GM18951 (cell line): ENCODE results near the gene SLC22A9.
"Not testable (repeated sequence)": the region's sequence is repeated elsewhere in the genome, so short reads cannot be mapped to it uniquely, and the experiment has no call there.

Experiments
- POLR2A ChIP-seq: IDR thresholded peaks from 4 replicates; pipeline ENCODE4 v1.6.1; 2011; ENCODE audit warnings: mild to moderate bottlenecking; ENCODE audit not compliant: insufficient read length, insufficient read depth; ENCODE audit errors: extremely low read depth
- in situ Hi-C: fragments of 300-500 bp; cut with MboI; formaldehyde crosslinking; loops from one replicate; pipeline ENCODE4 v1.12.0; 2022; ENCODE audit warnings: low sequenced_read_pairs, mixed read lengths, inconsistent platforms; ENCODE audit not compliant: unreplicated experiment

The SLC22A9 gene

DNA sequence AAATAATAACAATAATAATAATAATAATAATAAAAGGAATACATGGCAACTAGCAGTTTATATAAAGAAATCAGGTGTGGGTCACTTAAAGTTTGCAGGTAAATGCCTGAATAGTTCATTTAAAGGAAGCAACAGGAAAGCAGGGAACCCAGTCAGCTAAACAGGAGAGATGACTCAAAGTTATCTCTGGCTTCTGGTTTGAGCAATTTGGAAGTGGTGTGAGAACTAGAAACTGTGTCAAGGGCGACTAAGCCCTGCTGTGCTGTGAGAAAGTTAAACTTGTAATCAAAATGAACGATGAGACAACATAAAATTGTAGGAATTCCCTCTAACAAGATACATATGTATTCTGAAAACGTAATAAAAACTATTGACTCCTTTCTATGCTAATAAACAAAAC lies 35.5 kb downstream of the SLC22A9 start:
- in situ Hi-C loops, result no loop called here
- TF ChIP-seq POLR2A, result no peak

- in situ Hi-C loops, result no loop called here
- TF ChIP-seq POLR2A, result no peak
Measured at GRCh38 chr11:63406458-63406857, 36.9 kb downstream of the SLC22A9 start.

DNA sequence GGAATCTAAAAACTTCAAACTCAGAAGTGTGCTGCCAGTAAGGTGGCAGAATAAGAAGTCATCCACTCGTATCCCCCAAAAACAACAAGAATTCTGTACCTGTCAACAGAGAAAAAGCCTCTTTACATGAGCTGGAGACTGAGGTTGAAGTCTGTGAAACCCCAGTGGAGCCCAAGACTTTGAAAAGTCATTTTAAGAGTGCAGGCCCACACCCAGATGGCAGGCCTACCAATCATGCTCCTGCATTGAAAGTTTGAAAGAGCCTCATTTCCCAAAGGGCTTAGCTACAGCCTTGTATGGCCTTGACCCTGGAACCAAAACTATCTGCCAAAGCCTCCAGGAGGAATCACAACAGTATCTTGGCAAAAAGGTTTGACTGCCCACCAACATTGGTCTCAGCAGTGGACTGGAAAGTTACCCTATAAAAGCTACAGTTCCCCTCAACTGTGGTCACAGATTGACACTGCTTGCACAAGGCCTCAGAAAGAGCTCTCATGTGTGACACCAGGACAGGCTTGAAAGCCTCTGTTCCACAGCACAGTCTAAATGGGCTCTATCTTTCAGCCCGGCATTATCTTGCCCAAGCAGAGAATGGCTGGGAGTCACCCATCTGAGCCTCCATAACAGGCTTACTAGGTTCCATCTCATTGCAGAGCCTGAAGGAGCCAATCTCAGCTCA lies 47.7 kb downstream of the SLC22A9 start:
- TF ChIP-seq POLR2A, result no peak
- in situ Hi-C loops, result no loop called here

- no peak for TF ChIP-seq POLR2A
- in situ Hi-C loops, result no loop called here
Measured at GRCh38 chr11:63427971-63428508, 58.5 kb downstream of the SLC22A9 start.

DNA sequence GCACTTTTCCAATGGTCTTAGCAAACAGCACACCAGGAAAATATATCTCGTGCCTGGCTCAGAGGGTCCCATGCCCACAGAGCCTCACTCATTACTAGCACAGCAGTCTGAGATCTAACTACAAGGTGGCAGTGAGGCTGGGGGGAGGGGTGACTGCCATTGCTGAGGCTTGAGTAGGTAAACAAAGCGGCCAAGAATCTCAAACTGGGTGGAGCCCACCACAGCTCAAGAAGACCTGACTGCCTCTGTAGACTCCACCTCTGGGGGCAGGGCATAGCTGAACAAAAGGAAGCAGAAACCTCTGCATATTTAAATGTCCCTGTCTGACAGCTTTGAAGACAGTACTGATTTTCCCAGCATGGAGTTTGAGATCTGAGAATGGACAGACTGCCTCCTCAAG lies 61.1 kb downstream of the SLC22A9 start:
- in situ Hi-C loops, result not testable (repeated sequence)

GRCh38 chr11:63435351-63435750 lies 65.8 kb downstream of the SLC22A9 start:
- in situ Hi-C loops, result not testable (repeated sequence)

- in situ Hi-C loops, result not testable (repeated sequence)
Measured at GRCh38 chr11:63435831-63436230, 66.2 kb downstream of the SLC22A9 start.

DNA sequence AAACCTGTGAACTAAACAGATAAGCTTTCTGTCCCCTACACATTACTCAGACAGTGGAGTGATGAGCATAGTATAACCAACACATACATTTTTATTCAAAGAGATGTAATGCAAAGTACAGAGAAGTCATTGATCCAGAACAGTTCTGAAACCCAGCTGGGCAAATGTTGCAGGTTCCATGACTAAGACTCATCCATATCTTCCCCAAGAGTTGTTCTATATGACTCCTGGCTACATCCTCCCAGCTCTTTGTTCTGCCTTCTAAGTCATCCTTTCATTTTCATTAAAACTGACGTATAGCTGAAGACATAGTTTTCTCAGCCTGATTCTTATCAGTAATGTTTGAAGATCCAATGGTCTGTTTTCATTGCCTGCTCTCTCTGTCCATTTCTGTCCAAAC lies 74.1 kb downstream of the SLC22A9 start:
- in situ Hi-C loops, result no loop called here
- no peak for TF ChIP-seq POLR2A

DNA sequence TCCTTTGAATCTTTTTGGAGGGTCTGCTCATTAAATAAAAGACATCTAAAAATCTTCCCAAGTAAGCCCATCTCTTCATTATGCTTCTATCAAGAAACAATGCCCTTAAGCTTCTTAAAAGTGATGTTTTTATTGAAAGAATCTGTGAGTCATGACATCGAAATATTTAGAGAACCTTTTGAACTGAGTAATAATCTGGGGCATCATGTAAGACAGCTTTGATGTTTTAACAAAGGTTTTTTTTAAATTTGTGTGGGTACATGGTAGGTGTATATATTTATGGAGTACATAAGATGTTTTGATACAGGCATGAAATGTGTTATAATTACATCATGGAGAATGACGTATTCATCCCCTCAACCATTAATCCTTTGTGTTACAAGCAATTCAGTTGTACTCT lies 74.6 kb downstream of the SLC22A9 start:
- in situ Hi-C loops, result no loop called here
- no peak for TF ChIP-seq POLR2A

DNA sequence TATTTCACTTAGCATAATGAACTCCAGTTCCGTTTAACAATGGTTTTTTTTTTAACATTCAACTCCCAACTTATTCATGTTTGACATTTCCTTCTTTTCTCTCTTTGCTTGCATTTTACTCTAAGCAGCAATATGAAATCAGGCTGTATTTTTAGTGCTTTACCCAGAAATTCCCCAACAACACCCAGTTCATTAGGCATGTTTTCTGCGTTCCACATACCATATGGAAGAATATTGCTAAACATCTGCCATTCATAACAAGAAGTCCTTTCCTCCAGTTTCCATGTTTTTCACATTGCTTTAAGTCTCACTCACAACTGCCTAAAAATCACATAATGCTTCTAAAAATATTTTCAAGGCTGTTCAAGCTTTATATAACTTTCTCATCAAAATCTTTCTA lies 75.5 kb downstream of the SLC22A9 start:
- in situ Hi-C loops, result no loop called here
- no peak for TF ChIP-seq POLR2A

- no peak for TF ChIP-seq POLR2A
- in situ Hi-C loops, result no loop called here
Measured at GRCh38 chr11:63445720-63446119, 76.1 kb downstream of the SLC22A9 start.

- in situ Hi-C loops, result no loop called here
- no peak for TF ChIP-seq POLR2A
Measured at GRCh38 chr11:63448646-63449045, 79.1 kb downstream of the SLC22A9 start.

GRCh38 chr11:63459586-63459985 lies 90.0 kb downstream of the SLC22A9 start:
- in situ Hi-C loops, result no loop called here
- TF ChIP-seq POLR2A, result no peak
